HUES6 (cell line): Measurements from ENCODE around the gene GPR176.
"Not testable (repeated sequence)": the region's sequence is repeated elsewhere in the genome, so short reads cannot be mapped to it uniquely, and the experiment has no call there.

Experiments used
- H3K27ac ChIP-seq: 2 replicates; pipeline ENCODE4 v1.7.0; 2013; ENCODE audit warnings: low read depth, mild to moderate bottlenecking, low read length, inconsistent platforms
- H3K27me3 ChIP-seq: 2 replicates; pipeline ENCODE4 v1.6.1; 2013; ENCODE audit warnings: low read length; ENCODE audit not compliant: control insufficient read depth, insufficient read depth
- H3K36me3 ChIP-seq: 2 replicates; pipeline ENCODE4 v1.6.1; 2013; ENCODE audit warnings: low read length; ENCODE audit not compliant: control insufficient read depth, insufficient read depth
- H3K4me1 ChIP-seq: 2 replicates; pipeline ENCODE4 v1.6.1; 2013; ENCODE audit warnings: low read length; ENCODE audit not compliant: control insufficient read depth, insufficient read depth
- H3K4me3 ChIP-seq: 2 replicates; pipeline ENCODE4 v1.5.1; 2013; ENCODE audit warnings: low read depth, low read length
- H3K9ac ChIP-seq: one replicate; pipeline ENCODE4 v1.6.1; 2013; ENCODE audit warnings: mild to moderate bottlenecking, low read length
- H3K9me3 ChIP-seq: 2 replicates; pipeline ENCODE4 v1.6.1; 2013; ENCODE audit warnings: low read depth, low read length; ENCODE audit not compliant: control insufficient read depth, insufficient read depth

Gene GPR176

DNA sequence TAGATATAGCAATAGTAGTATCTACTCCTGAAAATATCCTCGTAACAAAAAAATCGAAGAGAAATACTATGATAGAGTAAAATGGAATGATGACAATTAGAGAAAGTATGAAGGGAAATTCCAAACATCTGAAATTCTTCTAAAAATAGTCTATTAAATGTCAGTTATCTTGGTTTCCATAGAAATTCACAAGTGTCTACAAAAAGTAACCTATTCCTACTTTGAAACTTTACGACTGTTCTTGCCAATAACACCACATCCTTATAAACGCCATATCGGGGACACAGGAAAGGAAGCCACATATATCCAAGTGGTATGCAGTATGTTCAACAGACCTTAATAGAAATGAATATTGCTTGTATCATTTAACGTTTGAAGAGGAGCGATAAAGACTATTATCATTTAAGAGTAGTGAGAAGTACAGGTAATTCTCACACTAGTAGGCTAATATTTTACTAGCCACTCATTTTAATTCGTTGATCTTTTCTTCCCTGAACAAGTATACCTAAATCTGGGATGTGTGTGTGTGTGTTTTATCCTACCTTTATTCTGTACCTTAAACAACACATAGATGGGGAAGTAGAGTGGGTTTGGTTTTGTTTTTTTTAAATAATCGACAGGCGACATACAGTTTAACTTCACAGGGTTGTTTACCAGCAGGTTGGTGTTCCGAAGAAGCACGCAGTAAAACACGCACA, 1.2 kb downstream of the GPR176 start:
- H3K9ac ChIP-seq, result peak overlapping the region; percentile 2
- H3K9me3 ChIP-seq, result no peaks in the 10 kb centered on the region; the same call in 1 of the 2 replicates
- H3K4me3 ChIP-seq, result peak overlapping the region; percentile 82
- peaks cover 12% of the 10 kb centered on the region; the same call in 1 of the 2 replicates for H3K4me1 ChIP-seq
- H3K36me3 ChIP-seq, result peaks cover 3% of the 10 kb centered on the region; the same call in 1 of the 2 replicates
- peaks cover 21% of the 10 kb centered on the region; the same call in 1 of the 2 replicates for H3K27me3 ChIP-seq
- H3K27ac ChIP-seq, result no peak overlapping the region

DNA sequence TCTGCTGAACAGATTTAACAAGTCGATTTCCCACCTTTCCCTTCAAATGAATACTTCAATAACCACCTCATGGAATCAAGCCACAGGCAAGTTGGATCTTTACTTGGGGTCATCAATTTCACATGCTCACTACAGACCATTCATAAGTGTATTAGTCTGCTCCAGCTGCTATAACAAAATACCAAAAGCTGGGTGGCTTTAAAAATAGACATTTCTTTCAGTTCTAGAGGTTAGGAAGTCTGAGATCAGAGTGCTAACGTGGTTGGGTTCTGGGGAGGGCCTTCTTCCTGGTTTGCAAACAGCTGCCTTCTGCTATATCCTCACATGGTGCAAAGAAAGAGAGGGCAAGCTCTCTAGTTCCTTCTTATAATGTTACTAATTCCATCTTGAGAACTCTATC, 5.1 kb downstream of the GPR176 start:
- peaks cover 16% of the 10 kb centered on the region; the same call in 1 of the 2 replicates for H3K27me3 ChIP-seq
- peaks cover 3% of the 10 kb centered on the region; the same call in 1 of the 2 replicates for H3K36me3 ChIP-seq
- H3K4me3 ChIP-seq, result no peak overlapping the region
- H3K27ac ChIP-seq, result no peak overlapping the region
- no peaks in the 10 kb centered on the region; the same call in 1 of the 2 replicates for H3K9me3 ChIP-seq
- peaks cover 4% of the 10 kb centered on the region; the same call in 1 of the 2 replicates for H3K4me1 ChIP-seq
- no peak overlapping the region for H3K9ac ChIP-seq

DNA sequence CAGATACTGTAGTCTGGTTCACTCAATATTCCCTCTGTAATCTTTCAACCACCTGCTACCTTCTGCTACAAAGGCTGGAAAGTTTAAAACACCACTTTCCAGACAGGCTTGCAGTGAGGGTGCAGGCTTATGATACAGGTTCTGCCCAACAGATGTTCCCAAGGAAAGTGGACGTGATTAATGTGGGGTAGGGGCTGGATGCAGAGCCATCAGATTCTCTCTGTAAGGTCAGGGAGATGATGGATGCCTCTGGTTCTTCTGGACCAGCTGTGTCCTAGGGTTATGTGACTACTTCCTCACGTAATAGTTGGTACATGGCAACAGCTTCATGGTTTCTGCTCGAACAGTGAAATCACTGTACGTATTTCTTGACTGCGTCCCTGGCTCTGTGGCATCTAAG, 11.1 kb downstream of the GPR176 start:
- Histone ChIP-seq H3K9ac (no peak overlapping the region), H3K27ac (no peak overlapping the region), H3K4me1 (peaks cover 37% of the 10 kb centered on the region)

GRCh38 chr15:39908186-39908585, 11.9 kb downstream of the GPR176 start:
- Histone ChIP-seq H3K4me1 (peaks cover 43% of the 10 kb centered on the region), H3K4me3 (no peak overlapping the region), H3K27me3 (no peaks in the 10 kb centered on the region), H3K9ac (no peak overlapping the region), H3K27ac (no peak overlapping the region), H3K36me3 (peaks cover 4% of the 10 kb centered on the region; the same call in 1 of the 2 replicates), H3K9me3 (no peaks in the 10 kb centered on the region)

More for the DNA sequence above, 11.1 kb downstream of the GPR176 start:
- H3K36me3 ChIP-seq, result peaks cover 4% of the 10 kb centered on the region; the same call in 1 of the 2 replicates
- H3K27me3 ChIP-seq, result no peaks in the 10 kb centered on the region
- no peak overlapping the region for H3K4me3 ChIP-seq
- H3K9me3 ChIP-seq, result no peaks in the 10 kb centered on the region

DNA sequence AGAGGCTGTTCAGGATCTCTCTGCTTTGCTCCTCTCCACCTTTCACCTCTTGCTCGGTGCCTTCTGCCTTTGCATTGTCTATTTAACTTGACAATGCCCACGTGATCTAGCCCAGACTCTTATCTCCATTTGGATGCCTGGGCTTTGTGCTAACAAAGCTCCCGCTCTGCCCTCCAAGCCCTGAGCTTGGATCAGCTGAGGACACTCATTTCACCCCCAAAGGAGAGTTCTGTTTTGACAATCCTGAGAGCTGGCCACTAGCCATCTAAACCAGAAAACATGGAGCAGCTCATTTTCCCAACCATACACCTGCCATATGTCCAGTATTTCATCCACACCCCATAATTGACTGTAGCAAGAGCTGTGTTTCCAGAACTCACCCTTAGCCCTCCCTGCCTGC, 12.8 kb downstream of the GPR176 start:
- peaks cover 53% of the 10 kb centered on the region for H3K4me1 ChIP-seq
- no peak overlapping the region; the same call in 1 of the 2 replicates for H3K27ac ChIP-seq
- H3K9me3 ChIP-seq, result no peaks in the 10 kb centered on the region
- no peaks in the 10 kb centered on the region for H3K27me3 ChIP-seq
- no peak overlapping the region for H3K9ac ChIP-seq
- no peak overlapping the region for H3K4me3 ChIP-seq
- H3K36me3 ChIP-seq, result peaks cover 4% of the 10 kb centered on the region; the same call in 1 of the 2 replicates

DNA sequence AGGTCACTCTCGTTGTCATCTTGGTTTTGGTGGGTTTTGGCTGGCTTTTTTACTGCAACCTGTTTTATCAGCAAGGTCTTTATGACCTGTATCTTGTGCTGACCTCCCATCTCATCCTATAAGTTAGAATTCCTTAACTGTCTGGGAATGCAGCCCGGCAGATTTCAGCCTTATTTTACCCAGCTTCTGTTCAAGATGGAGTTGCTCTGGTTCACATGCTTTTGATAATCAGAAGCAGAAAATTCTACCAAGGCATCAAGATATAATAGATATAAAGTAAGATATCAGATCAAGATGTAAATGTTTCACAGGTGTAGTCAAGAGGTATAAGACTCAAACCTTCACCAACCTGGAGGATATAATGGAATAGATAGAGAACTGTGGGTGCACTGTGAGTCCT, 16.0 kb downstream of the GPR176 start:
- Histone ChIP-seq H3K4me3 (no peak overlapping the region), H3K27me3 (no peaks in the 10 kb centered on the region), H3K9ac (no peak overlapping the region), H3K36me3 (peaks cover 4% of the 10 kb centered on the region; the same call in 1 of the 2 replicates), H3K4me1 (peaks cover 54% of the 10 kb centered on the region), H3K27ac (no peak overlapping the region), H3K9me3 (no peaks in the 10 kb centered on the region)

GRCh38 chr15:39898317-39898716, 21.7 kb downstream of the GPR176 start:
- no peaks in the 10 kb centered on the region for H3K27me3 ChIP-seq
- no peaks in the 10 kb centered on the region; the same call in 1 of the 2 replicates for H3K36me3 ChIP-seq
- peaks cover 8% of the 10 kb centered on the region for H3K9me3 ChIP-seq
- no peak overlapping the region for H3K9ac ChIP-seq
- no peak overlapping the region for H3K27ac ChIP-seq
- H3K4me1 ChIP-seq, result peaks cover 19% of the 10 kb centered on the region; the same call in 1 of the 2 replicates
- no peak overlapping the region for H3K4me3 ChIP-seq

DNA sequence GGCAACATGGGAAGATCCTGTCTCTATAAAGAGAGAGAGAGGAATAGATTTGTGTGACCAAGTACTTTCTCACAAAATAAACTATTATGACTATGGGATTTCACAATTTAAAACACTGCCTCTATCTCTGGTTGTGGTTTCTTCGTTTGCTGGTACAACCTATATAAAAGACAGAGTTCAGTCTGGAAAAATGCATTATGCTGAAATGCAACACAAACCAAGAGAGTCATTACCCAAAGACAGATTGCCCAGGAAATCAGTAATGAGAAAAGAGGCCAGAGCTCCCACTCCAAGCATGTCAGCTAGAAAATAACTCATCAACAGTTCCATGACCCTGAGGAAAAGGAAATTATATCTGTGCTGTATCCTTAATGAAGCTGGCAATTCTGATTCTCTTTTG, 23.2 kb downstream of the GPR176 start:
- peaks cover 8% of the 10 kb centered on the region for H3K9me3 ChIP-seq
- no peak overlapping the region for H3K27ac ChIP-seq
- peaks cover 4% of the 10 kb centered on the region; the same call in 1 of the 2 replicates for H3K36me3 ChIP-seq
- H3K4me3 ChIP-seq, result no peak overlapping the region
- no peaks in the 10 kb centered on the region for H3K27me3 ChIP-seq
- H3K9ac ChIP-seq, result no peak overlapping the region
- peaks cover 13% of the 10 kb centered on the region; the same call in 1 of the 2 replicates for H3K4me1 ChIP-seq

- Histone ChIP-seq H3K27ac (no peak overlapping the region), H3K4me3 (no peak overlapping the region), H3K36me3 (peaks cover 4% of the 10 kb centered on the region; the same call in 1 of the 2 replicates), H3K9ac (no peak overlapping the region), H3K27me3 (no peaks in the 10 kb centered on the region), H3K4me1 (peaks cover 12% of the 10 kb centered on the region; the same call in 1 of the 2 replicates), H3K9me3 (peaks cover 8% of the 10 kb centered on the region)
These were observed 24.0 kb downstream of the GPR176 start for GRCh38 chr15:39896101-39896500.

GRCh38 chr15:39893051-39893450, 27.0 kb downstream of the GPR176 start:
- H3K9me3 ChIP-seq, H3K4me3 ChIP-seq, H3K36me3 ChIP-seq, H3K27me3 ChIP-seq, H3K9ac ChIP-seq, H3K27ac ChIP-seq: not testable (repeated sequence)
- peaks cover 27% of the 10 kb centered on the region for H3K4me1 ChIP-seq

GRCh38 chr15:39892418-39892817, 27.6 kb downstream of the GPR176 start:
- Histone ChIP-seq H3K27ac (no peak overlapping the region; the same call in 1 of the 2 replicates), H3K9ac (no peak overlapping the region), H3K4me3 (no peak overlapping the region), H3K9me3 (peaks cover 8% of the 10 kb centered on the region), H3K4me1 (peaks cover 34% of the 10 kb centered on the region), H3K36me3 (peaks cover 4% of the 10 kb centered on the region; the same call in 1 of the 2 replicates), H3K27me3 (no peaks in the 10 kb centered on the region)
